Left cardiac atrium (tissue), 4 donors: Measurements from ENCODE around the gene UFC1. TPM values are rescaled to one million over a fixed set of nuclear protein-coding genes. Genes with fewer than 3 reads are reported as not detected.

Source experiments
- ATAC-seq, 2 donors: fragments of 200-7000 bp; cut with Tn5 transposase; one replicate each; pipeline ENCODE4 v1.9.1; 2020; ENCODE audit warnings: mild to moderate bottlenecking in 2 of 2, moderate library complexity in 2 of 2
- DNase-seq: peaks from one replicate; pipeline ENCODE4 v3.0.0-alpha.2; 2020
- intact Hi-C, 2 donors: fragments of 100-400 bp; cut with DNase I; formaldehyde crosslinking; loops; one replicate each; pipeline versions ENCODE4 v1.14.1 to v1.15.1; 2022 to 2023
- total RNA-seq, 2 donors: library from RNA; stranded (reverse); fragmentation: NEBNext Ultra II Directional; extraction: Animal tissue kit (Norgen Biotek cat#: 25700); gene quantifications; one replicate each; pipeline ENCODE4 v1.2.1, GENCODE V29; 2021
- donor health status: DM: no; HTN: yes; CAD: no.
- donor health status: DM: no; HTN: yes; CAD: no; lungs with severe emphysema.
- donor health status: DM: yes; HTN: yes; CAD: no.
- donor health status: Dilated cardiomyopathy.

The UFC1 gene
- total RNA-seq, 2 donors from 2014 or later = 77.7 to 83.8 TPM

DNA sequence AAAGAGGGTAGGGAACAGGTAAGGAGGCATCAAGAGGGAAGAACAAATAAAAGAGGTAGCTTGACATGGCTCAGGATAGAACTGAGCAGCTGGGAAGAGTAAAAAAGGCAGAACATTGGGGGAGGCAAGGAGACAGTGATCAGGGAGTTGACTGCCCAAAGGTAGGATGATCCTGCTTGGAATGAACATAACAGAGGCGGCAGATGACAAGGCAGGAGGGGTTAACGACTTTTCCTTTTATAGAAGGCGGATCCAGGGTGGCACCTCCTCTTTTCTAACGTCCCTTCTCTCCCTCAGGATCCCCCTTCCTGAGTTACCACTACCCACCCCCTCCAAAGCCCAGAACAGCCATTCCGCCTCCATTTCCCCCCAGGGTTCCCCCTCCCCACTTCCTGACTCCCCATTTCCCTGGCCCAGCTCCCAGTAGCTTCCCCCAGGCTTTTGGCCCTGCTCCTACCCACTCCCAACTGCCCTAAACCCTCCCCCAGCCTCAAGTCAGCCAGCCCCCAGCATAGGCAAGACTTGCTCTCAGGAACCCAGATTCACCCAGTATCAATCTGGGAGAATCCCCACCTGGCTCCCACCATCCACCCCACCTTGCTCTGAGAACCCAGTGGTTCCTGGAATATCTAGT is 45.8 kb downstream of the UFC1 start:
- DNase-seq (peak; percentile 58), ATAC-seq (no peak)
- intact Hi-C loops = loop anchor here (10.0 kb wide), 2 partner anchors 175 to 185 kb away; no protein-coding TSS in a partner anchor

DNA sequence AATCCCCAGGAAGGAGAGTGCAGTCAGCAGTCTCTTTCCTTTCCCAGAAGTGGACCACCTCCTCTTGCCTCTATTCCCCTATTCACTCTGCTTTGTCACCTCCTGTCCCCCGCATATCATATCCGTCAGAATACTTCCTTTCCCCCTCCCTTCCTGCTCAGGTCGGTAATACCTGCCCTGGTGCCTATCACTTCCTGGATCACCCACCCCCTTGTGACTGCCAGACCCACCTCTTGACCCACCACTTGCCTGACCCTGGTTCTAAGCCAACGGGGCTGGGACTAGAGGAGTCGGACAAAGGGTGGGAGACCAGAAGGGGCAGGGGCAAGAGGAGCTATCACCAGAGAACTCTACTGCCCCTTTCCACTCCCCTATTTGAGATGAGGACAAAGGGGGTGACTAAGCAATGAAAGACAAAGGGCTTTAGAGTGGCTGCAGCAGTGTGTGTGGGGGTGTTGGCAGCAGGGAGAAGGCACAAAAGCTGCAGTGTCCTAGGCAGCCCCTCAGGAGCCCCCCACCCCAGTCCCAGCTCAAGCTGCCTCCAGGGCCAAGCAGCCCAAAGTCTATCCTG is 46.7 kb downstream of the UFC1 start:
- intact Hi-C loops = no loop called here
- no peak for ATAC-seq
- peak; percentile 30 for DNase-seq

DNA sequence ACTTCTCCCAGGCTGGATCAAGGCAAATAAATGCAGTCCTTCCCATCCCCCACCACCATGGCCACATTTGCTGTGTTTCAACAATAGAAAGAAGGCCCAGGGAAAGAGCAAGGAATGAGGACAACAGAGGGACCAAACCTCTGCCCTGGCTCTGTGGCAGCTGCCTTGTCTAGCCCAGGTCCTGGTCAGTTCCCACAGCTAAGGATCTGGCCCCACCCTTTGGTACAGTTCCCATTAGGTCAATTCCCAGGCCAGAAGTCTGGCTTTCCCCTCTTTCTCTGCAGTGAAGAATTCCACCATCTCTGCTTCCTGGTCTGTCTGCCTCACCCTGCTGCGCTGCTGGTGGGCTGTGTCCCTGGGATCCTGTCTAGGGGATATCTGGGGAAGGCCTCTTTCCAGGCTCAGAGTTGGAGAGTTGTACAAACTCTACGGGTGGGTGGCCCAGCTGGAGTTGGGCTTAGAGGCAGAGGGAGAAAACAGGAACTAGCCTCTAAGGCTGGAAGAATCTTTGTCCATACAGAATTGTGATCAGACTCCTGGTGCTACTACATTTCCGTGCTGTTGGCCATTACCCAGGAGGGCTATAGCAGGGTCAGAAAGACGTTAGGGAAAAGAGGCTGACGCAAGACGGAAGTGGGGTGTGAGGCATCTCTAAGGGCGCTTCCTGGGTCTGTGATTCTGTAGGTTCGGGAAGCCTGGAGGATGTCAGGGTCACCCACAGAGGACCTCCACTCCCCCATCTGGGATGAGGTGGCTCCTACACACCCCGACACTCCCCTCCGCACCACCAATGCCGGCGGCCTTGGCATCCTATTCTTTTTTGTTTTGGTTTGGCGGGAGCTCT is 47.4 kb downstream of the UFC1 start:
- ATAC-seq = peak; percentile 32 to 42
- intact Hi-C loops = no loop called here
- peak; percentile 83 for DNase-seq

DNA sequence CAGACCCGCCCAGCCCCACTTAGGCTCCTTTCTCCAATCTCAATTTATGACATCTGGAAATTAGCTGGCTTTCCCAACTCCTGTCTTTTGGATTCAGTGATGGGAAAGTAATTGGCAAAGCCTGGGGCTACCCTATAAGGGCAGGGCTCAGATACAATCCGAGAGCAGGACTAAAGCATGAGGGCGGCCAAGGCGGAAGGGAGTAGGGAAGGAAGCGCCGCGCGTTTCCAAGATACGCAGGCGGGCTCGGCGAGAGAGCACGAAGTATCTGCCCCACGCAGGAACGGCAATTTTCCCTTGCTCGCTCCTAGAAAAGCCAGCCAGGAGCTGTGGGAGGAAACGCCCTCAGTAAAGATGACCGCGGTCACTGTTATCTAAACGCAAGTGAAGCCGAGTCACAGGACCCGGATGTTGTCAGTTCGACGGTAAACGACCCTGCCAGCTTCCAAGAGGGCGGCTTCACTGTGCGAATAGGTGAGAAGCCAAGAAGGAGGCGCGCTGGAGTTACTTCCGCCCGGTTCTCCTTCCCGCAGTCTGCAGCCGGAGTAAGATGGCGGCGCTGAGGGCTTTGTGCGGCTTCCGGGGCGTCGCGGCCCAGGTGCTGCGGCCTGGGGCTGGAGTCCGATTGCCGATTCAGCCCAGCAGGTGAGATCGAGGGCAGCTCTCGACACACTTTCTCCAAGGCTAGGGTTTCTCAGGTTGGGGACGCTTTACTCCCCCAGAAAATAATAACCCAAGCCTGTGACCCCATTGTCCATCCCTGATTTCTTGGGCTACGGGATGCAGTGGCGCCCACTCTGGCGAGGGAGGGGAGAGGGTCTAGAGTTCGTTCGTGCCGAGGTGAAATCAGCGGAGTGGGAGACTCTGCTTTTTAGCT is 48.3 kb downstream of the UFC1 start, which contains the start of gene NDUFS2:
TSS of gene NDUFS2 (plus strand) at position 532 of the 877 bp plus-strand sequence. CDS start at position 551, 19 bp downstream.
- intact Hi-C loops = no loop called here
- ATAC-seq (peak; percentile 85 to 89), DNase-seq (peak; percentile 98)

DNA sequence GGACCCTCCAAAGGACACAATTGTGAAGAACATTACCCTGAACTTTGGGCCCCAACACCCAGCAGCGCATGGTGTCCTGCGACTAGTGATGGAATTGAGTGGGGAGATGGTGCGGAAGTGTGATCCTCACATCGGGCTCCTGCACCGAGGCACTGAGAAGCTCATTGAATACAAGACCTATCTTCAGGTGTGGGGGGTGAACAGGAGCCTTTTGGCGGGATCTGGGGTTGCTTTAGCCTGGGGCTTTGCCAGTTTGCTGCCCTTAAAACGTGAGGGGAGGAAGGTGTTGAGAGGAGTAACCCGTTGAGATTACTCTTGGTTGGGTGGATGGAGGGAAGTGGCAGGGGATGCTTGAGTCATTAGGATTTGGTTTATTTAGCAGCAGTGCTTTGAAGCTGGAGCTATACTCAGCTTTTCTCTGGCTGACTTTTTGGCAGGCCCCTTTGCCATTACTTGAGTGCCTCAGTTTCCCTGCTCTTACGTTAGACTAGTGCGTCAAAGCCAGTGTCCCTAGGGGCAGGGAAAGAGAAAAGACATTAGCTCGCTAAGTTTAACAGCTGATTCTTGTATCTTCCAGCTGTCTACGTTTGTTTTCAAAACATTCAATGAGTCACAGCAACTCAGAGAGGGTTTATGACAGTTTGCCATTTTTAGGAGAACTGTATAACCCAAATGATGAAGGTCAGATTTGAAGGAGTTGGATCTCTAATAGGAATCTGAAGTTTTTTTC is 52.8 kb downstream of the UFC1 start:
- peak; percentile 79 for DNase-seq
- intact Hi-C loops = no loop called here
- peak in 1 of 2 donors; percentile 4 for ATAC-seq

DNA sequence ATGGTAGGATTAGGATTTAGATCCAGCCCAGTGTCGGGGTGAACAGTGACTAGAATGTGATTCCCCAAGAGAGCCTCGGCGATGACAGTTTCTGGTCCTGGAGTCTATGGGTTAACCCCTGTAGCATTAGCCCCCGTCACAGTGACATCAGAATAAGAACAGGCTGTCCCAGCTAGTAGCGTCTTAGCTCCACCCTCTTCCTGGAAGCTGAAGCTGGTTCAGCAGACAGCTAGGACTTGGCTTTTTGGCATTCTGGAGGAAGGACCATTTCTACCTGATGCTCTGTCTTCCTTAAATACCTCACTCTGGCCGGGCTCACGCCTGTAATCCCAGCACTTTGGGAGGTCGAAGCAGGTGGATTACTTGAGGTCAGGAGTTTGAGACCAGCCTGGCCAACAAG is 53.4 kb downstream of the UFC1 start:
- intact Hi-C loops = no loop called here
- ATAC-seq (peak; percentile 69 to 71), DNase-seq (peak; percentile 79)

Other genes with a start within 250 kb of the UFC1 start
- under 1 TPM; 0.21 to 0.97 TPM for gene ITLN2, start 199.2 kb upstream of the UFC1 start, total RNA-seq
- gene F11R, start 132.8 kb upstream of the UFC1 start, total RNA-seq = 10 to 100 TPM; 16.4 to 18.0 TPM
- gene TSTD1, start 115.0 kb upstream of the UFC1 start, total RNA-seq = 10 to 100 TPM; 21.6 to 23.5 TPM
- gene USF1, start 108.0 kb upstream of the UFC1 start, total RNA-seq = 10 to 100 TPM; 33.7 to 34.4 TPM
- gene ARHGAP30, start 84.1 kb upstream of the UFC1 start, total RNA-seq = 10 to 100 TPM in 1 of 2 donors, 1 to 10 TPM in 1; 7.4 to 10.0 TPM
- gene NECTIN4, start 64.4 kb upstream of the UFC1 start, total RNA-seq = under 1 TPM in 1 of 2 donors, not detected in 1; 0.08 TPM
- 1 to 10 TPM; 3.5 to 5.7 TPM for gene KLHDC9, start 55.6 kb upstream of the UFC1 start, total RNA-seq
- 10 to 100 TPM; 50.5 to 63.7 TPM for gene PFDN2, start 35.9 kb upstream of the UFC1 start, total RNA-seq
- 10 to 100 TPM; 21.8 to 27.6 TPM for gene NIT1, start 35.9 kb upstream of the UFC1 start, total RNA-seq
- gene DEDD, start 21.3 kb upstream of the UFC1 start, total RNA-seq = 10 to 100 TPM; 26.1 to 30.2 TPM
- gene USP21, start 5.5 kb downstream of the UFC1 start, total RNA-seq = 10 to 100 TPM; 13.4 to 20.8 TPM
- gene PPOX, start 12.4 kb downstream of the UFC1 start, total RNA-seq = 10 to 100 TPM; 12.7 to 16.3 TPM
- 10 to 100 TPM; 19.7 to 25.2 TPM for gene B4GALT3, start 23.5 kb downstream of the UFC1 start, total RNA-seq
- gene ADAMTS4, start 45.1 kb downstream of the UFC1 start, total RNA-seq = 100 to 1,000 TPM in 1 of 2 donors, 10 to 100 TPM in 1; 16.5 to 117 TPM
- 100 to 1,000 TPM; 169 to 198 TPM for gene NDUFS2, start 48.4 kb downstream of the UFC1 start, total RNA-seq
- 10 to 100 TPM; 35.9 to 92.7 TPM for gene FCER1G, start 61.3 kb downstream of the UFC1 start, total RNA-seq
- under 1 TPM in 1 of 2 donors, not detected in 1; 0.76 TPM for gene APOA2, start 69.7 kb downstream of the UFC1 start, total RNA-seq
- 10 to 100 TPM; 31.2 to 34.8 TPM for gene TOMM40L, start 72.1 kb downstream of the UFC1 start, total RNA-seq
- not detected for gene NR1I3, start 84.2 kb downstream of the UFC1 start, total RNA-seq
- gene PCP4L1, start 104.8 kb downstream of the UFC1 start, total RNA-seq = under 1 TPM; 0.34 to 0.62 TPM
- 1 to 10 TPM; 3.2 to 8.6 TPM for gene MPZ, start 156.0 kb downstream of the UFC1 start, total RNA-seq
- 100 to 1,000 TPM; 241 to 284 TPM for gene SDHC, start 160.4 kb downstream of the UFC1 start, total RNA-seq
- not detected for gene CFAP126, start 213.9 kb downstream of the UFC1 start, total RNA-seq